A549 (cell line): ENCODE data around the gene TTBK2. TPM values are rescaled to one million over a fixed set of nuclear protein-coding genes. Genes with fewer than 3 reads are reported as not detected.

Experiments used
- ATAC-seq, 2 experiments: fragments of 200-7000 bp in 1 of 2; fragments of >200 bp in 1 of 2; cut with Nextera tagmentation in 1 of 2; cut with Tn5 transposase in 1 of 2; 3 replicates each; pipeline versions ENCODE4 v1.8.0 to v1.9.1; 2018 to 2020; ENCODE audit warnings: mild to moderate bottlenecking in 1 of 2, moderate library complexity in 1 of 2
- CTCF ChIA-PET: fragments of 300-600 bp; sonication (Branson Sonifier 250); formaldehyde crosslinking; extraction: SDS; loops from one replicate; lab custom pipeline; 2021; ENCODE audit warnings: antibody characterized with exemption, inconsistent platforms; lab: Yijun Ruan, JAX
- POLR2A ChIA-PET: fragments of 350-600 bp; formaldehyde crosslinking; extraction: SDS; loops from one replicate; lab custom pipeline; 2021; ENCODE audit warnings: antibody characterized with exemption, inconsistent platforms; lab: Yijun Ruan, JAX
- DNase-seq, 2 experiments: peaks; one replicate each; pipeline versions ENCODE4 v3.0.0 to v3.0.0-alpha.2; 2011 to 2016; ENCODE audit warnings: low read depth in 1 of 2, low spot score in 1 of 2
- FAIRE-seq: peaks from 2 replicates; lab custom pipeline; 2011; peaks lifted over from hg19 to GRCh38; lab: Jason Lieb, UNC
- H3K27ac ChIP-seq, 2 experiments: fragments of >200 bp; sonication (Bioruptor Twin); formaldehyde crosslinking; 3 replicates each; pipeline ENCODE4 v1.5.1; 2016 to 2017
- H3K4me1 ChIP-seq: fragments of >200 bp; sonication (Bioruptor Twin); formaldehyde crosslinking; 3 replicates; pipeline ENCODE4 v1.6.1; 2016
- H3K4me2 ChIP-seq: fragments of >200 bp; sonication (Bioruptor Twin); formaldehyde crosslinking; 3 replicates; pipeline ENCODE4 v1.6.1; 2016
- H3K4me3 ChIP-seq: fragments of >200 bp; sonication (Bioruptor Twin); formaldehyde crosslinking; 3 replicates; pipeline ENCODE4 v1.5.1; 2016
- H3K9me3 ChIP-seq: fragments of >200 bp; sonication (Bioruptor Twin); formaldehyde crosslinking; 3 replicates; pipeline ENCODE4 v1.6.1; 2016
- BCL3 ChIP-seq: fragments of >200 bp; sonication (Bioruptor Twin); formaldehyde crosslinking; IDR thresholded peaks from 3 replicates; pipeline ENCODE4 v1.6.1; 2016
- CHD2 ChIP-seq: fragments of 150-350 bp; IDR thresholded peaks from 2 replicates; pipeline ENCODE4 v1.6.1; 2014; ENCODE audit warnings: low read length; ENCODE audit not compliant: partially characterized antibody
- CHD4 ChIP-seq: fragments of 200-600 bp; sonication (generic); IDR thresholded peaks from 2 replicates; pipeline ENCODE4 v1.6.1; 2016; ENCODE audit warnings: antibody characterized with exemption, mild to moderate bottlenecking, borderline replicate concordance
- CTCF ChIP-seq: fragments of >200 bp; sonication (Bioruptor Twin); formaldehyde crosslinking; IDR thresholded peaks from 3 replicates; pipeline ENCODE4 v1.5.1; 2016
- EHF ChIP-seq: fragments of 250-450 bp; sonication (Bioruptor Pico); IDR thresholded peaks from 2 replicates; pipeline ENCODE4 v1.5.0; 2020; ENCODE audit warnings: mild to moderate bottlenecking
- EHMT2 ChIP-seq: fragments of 200-600 bp; sonication (generic); IDR thresholded peaks from 2 replicates; pipeline ENCODE4 v1.6.1; 2016; ENCODE audit warnings: antibody characterized with exemption, low read depth, mild to moderate bottlenecking, moderate library complexity
- ELK1 ChIP-seq: fragments of 150-350 bp; IDR thresholded peaks from 2 replicates; pipeline ENCODE4 v1.6.1; 2014; ENCODE audit warnings: low read depth, mild to moderate bottlenecking, low read length
- EP300 ChIP-seq, 2 experiments: fragments of >200 bp; sonication (Bioruptor Twin); formaldehyde crosslinking; IDR thresholded peaks; 2 replicates in 1 of 2; 3 replicates in 1 of 2; pipeline ENCODE4 v1.6.1; 2016 to 2017
- HOXB13 ChIP-seq: fragments of 250-450 bp; sonication (Bioruptor Pico); IDR thresholded peaks from 2 replicates; pipeline ENCODE4 v1.5.0; 2020; ENCODE audit warnings: low read depth, mild to moderate bottlenecking, moderate library complexity
- HOXB5 ChIP-seq: fragments of 250-450 bp; sonication (Bioruptor Pico); IDR thresholded peaks from 2 replicates; pipeline ENCODE4 v1.5.0; 2020; ENCODE audit warnings: mild to moderate bottlenecking, moderate library complexity
- JUN ChIP-seq, 2 experiments: fragments of >200 bp; sonication (Bioruptor Twin); formaldehyde crosslinking; IDR thresholded peaks; 2 replicates in 1 of 2; 3 replicates in 1 of 2; pipeline ENCODE4 v1.6.1; 2016 to 2017
- MAFK ChIP-seq: fragments of 450-650 bp; IDR thresholded peaks from 2 replicates; pipeline ENCODE4 v1.6.1; 2014; ENCODE audit not compliant: partially characterized antibody
- NR3C1 ChIP-seq: fragments of >200 bp; sonication (Bioruptor Twin); formaldehyde crosslinking; IDR thresholded peaks from 3 replicates; pipeline ENCODE4 v1.6.1; 2017
- PHF8 ChIP-seq: fragments of 200-600 bp; sonication (generic); IDR thresholded peaks from 2 replicates; pipeline ENCODE4 v1.6.1; 2016; ENCODE audit warnings: low read depth, mild to moderate bottlenecking, antibody characterized with exemption, moderate library complexity, borderline replicate concordance
- POLR2A ChIP-seq: IDR thresholded peaks from 2 replicates; pipeline ENCODE4 v1.6.1; 2012; ENCODE audit warnings: mild to moderate bottlenecking, low read length
- POLR2AphosphoS2 ChIP-seq: conservative IDR thresholded peaks from 2 replicates; pipeline ENCODE4 v1.6.1; 2012; ENCODE audit warnings: low read length, improper control_type of control experiment, inconsistent platforms
- RAD21 ChIP-seq, 2 experiments: fragments of >200 bp in 1 of 2; sonication (Bioruptor Twin) in 1 of 2; formaldehyde crosslinking in 1 of 2; IDR thresholded peaks in 1 of 2; conservative IDR thresholded peaks in 1 of 2; 2 replicates in 1 of 2; 3 replicates in 1 of 2; pipeline ENCODE4 v1.6.1; 2012 to 2018; ENCODE audit warnings: inconsistent platforms in 1 of 2
- RNF2 ChIP-seq: fragments of 200-600 bp; sonication (generic); IDR thresholded peaks from 2 replicates; pipeline ENCODE4 v1.6.1; 2016; ENCODE audit warnings: low read depth, mild to moderate bottlenecking, antibody characterized with exemption, moderate library complexity, borderline replicate concordance
- SREBF2 ChIP-seq: fragments of 450-650 bp; IDR thresholded peaks from 2 replicates; pipeline ENCODE4 v1.6.1; 2014; ENCODE audit warnings: mild to moderate bottlenecking, moderate library complexity
- TFCP2L1 ChIP-seq: fragments of 250-450 bp; sonication (Bioruptor Pico); IDR thresholded peaks from 2 replicates; pipeline ENCODE4 v1.5.0; 2021; ENCODE audit warnings: mild to moderate bottlenecking
- WGBS: methylation state at CpG from one replicate; pipeline ENCODE4 v1.1.6; 2017; ENCODE audit errors: missing lambda C conversion rate; 5-methylcytosine and 5-hydroxymethylcytosine counted together
- polyA plus RNA-seq, 4 experiments: library from polyadenylated mRNA; depleted of rRNA in 3 of 4; stranded (reverse); fragments of >200 nt; fragmentation: RNase III in 1 of 4; extraction: RNeasy Plus Mini Kit Qiagen cat#74134 plus additional on column Dnase treatment in 1 of 4; gene quantifications; 2 replicates in 3 of 4; 3 replicates in 1 of 4; pipeline ENCODE4 v1.2.3, GENCODE V29; 2011 to 2017
- TF ChIP-seq, protein P1 (sequence below): IDR thresholded peaks from 2 replicates; pipeline ENCODE4 v1.6.1; 2012

The TTBK2 gene
- polyA plus RNA-seq, 2 of the 4 experiments (the other 2 are of a cell fraction) = 2.3 to 5.6 TPM

- TF ChIP-seq RNF2 (no peak), TFCP2L1 (CRISPR knock-in tag) (no peak), ELK1 (no peak), CHD4 (no peak), CTCF (no peak)
Measured at GRCh38 chr15:42803436-42803835, 117.1 kb downstream of the TTBK2 start (continued).

DNA sequence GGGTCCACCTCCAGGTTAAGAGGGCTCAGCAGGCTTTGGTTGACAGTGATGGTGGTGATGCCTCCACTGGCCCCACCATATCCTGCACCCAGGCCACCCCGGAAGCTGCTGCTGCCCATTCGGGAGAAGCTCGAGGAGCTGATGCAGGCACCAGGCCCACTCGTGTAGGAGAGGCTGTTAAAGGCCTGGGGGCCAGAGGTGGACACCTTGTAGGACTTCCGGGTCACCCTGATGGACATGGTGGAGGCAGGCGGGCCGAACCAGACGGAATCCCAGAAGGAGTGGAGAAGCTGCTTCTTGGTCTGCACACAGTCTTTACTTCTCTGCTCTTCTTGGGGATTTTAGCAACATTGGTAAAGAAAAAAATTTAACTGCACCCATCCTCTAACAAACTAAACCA lies 118.4 kb downstream of the TTBK2 start:
- no peak overlapping the region for H3K27ac ChIP-seq
- no peaks in the 10 kb centered on the region for H3K4me1 ChIP-seq
- no peak for FAIRE-seq
- DNase-seq = no peak
- 79% methylated on average over 8 of the region's 8 CpGs for WGBS
- TF ChIP-seq EP300 (IDR thresholded peaks at IDR 0.05) (no peak), RNF2 (no peak), BCL3 (no peak), RAD21 (conservative IDR thresholded peaks at IDR 0.05 in 1 of 2, IDR thresholded peaks at IDR 0.05 in 1 of 2) (no peak), CHD2 (no peak), EHF (CRISPR knock-in tag) (no peak), MAFK (no peak)
- ChIA-PET CTCF (interaction anchor here (0.6 to 2.0 kb wide), 2 partner anchors 9 to 98 kb away, joined by 3 to 5 read pairs; no protein-coding TSS in a partner anchor), POLR2A (no interaction called here)
- H3K4me2 ChIP-seq = no peak overlapping the region
- no peaks in the 10 kb centered on the region for H3K9me3 ChIP-seq
- H3K4me3 ChIP-seq = no peak overlapping the region
- ATAC-seq = no peak

GRCh38 chr15:42800731-42801474 lies 119.7 kb downstream of the TTBK2 start:
- Histone ChIP-seq H3K4me3 (no peak overlapping the region), H3K9me3 (no peaks in the 10 kb centered on the region), H3K4me1 (no peaks in the 10 kb centered on the region), H3K27ac (no peak overlapping the region), H3K4me2 (no peak overlapping the region)
- POLR2A ChIA-PET = no interaction called here
- ATAC-seq (no peak), DNase-seq (peak in 1 of 2 experiments; percentile 5), FAIRE-seq (no peak)
- CTCF ChIA-PET = interaction anchor here (1.0 to 2.0 kb wide), 3 partner anchors 10 to 126 kb away, joined by 4 to 5 read pairs (median 5); no protein-coding TSS in a partner anchor
- WGBS = 83% methylated on average over 11 of the region's 22 CpGs
- TF ChIP-seq CTCF (no peak; the same call in 2 of the 3 replicates), POLR2A (no peak), RAD21 (conservative IDR thresholded peaks at IDR 0.05 in 1 of 2, IDR thresholded peaks at IDR 0.05 in 1 of 2) (no peak), HOXB5 (CRISPR knock-in tag) (no peak), HOXB13 (CRISPR knock-in tag) (no peak), NR3C1 (no peak), PHF8 (no peak), JUN (IDR thresholded peaks at IDR 0.05) (no peak), EHF (CRISPR knock-in tag) (no peak), CHD2 (no peak), EHMT2 (no peak), POLR2AphosphoS2 (no peak), SREBF2 (no peak)
- TF ChIP-seq, protein P1, sequence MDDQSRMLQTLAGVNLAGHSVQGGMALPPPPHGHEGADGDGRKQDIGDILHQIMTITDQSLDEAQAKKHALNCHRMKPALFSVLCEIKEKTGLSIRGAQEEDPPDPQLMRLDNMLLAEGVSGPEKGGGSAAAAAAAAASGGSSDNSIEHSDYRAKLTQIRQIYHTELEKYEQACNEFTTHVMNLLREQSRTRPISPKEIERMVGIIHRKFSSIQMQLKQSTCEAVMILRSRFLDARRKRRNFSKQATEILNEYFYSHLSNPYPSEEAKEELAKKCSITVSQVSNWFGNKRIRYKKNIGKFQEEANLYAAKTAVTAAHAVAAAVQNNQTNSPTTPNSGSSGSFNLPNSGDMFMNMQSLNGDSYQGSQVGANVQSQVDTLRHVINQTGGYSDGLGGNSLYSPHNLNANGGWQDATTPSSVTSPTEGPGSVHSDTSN = no peak
